Measurements from ENCODE around the gene SMU1. TPM values are rescaled to one million over a fixed set of nuclear protein-coding genes. Genes with fewer than 3 reads are reported as not detected.

SMU1 gene
- total RNA-seq, 1 experiment from 2014 or later: 26.6 TPM

DNA sequence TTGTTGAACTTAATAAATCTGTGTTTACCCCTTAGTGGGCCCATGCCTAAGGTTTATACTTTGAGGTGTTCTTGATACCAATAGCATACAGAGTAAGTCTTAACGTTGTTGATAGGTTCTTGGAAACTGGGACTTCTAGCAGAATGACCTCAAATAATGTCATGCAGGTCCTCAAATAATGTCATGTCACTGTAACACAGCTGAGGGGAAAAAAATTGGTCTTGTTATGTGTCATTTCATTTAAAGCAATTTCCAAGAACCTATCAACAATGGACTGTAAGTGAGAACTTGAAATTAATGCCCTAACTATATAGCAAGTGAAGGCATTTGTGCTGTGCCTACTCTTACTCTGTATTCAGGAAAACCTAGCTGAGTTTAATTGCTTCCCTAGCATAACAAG, 44.2 kb downstream of the SMU1 start:
- Histone ChIP-seq H3K36me3 (peaks cover 82% of the 10 kb centered on the region), H3K27me3 (no peaks in the 10 kb centered on the region), H3K9me3 (no peaks in the 10 kb centered on the region), H3K4me3 (no peak overlapping the region)
- no peak for DNase-seq

DNA sequence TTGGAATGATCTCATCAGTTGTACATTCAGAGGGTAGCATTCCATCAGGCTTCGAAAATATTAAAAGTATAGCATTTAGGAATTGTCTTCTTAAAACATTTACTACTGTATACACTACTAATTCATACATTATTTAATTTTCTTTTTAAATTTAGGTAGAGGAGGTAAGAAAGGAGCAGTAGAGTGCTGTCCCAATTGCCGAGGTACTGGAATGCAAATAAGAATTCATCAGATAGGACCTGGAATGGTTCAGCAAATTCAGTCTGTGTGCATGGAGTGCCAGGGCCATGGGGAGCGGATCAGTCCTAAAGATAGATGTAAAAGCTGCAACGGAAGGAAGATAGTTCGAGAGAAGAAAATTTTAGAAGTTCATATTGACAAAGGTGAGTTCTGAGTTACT, 46.2 kb downstream of the SMU1 start:
- Histone ChIP-seq H3K36me3 (peaks cover 75% of the 10 kb centered on the region), H3K9me3 (no peaks in the 10 kb centered on the region), H3K27me3 (no peaks in the 10 kb centered on the region), H3K4me3 (no peak overlapping the region)
- DNase-seq: no peak

DNA sequence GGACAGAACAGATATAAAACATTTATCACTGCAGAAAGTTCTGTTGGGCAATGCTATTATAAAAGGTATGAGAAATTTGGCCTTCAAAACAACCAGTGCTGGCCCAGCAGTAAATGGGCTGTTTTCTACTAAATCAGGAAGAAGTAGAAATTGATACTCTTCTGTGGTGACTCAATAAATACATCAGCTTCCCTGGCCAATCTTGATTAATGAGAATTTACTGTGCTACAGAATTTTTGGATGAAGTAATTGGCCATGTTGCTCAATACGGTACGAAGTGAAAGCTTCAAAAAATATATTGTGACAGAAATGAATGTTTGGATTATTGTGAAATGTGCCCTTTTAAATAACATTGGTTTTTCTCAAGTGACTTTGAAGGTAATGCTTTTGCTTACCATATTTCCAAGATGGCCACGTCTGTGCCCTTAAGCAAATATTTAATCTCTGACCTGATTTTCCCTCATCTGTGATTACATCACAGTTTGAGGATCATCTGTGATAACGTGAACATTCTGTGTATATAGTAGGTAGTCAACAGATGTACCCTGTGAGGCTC, 47.2 kb downstream of the SMU1 start:
- peaks cover 72% of the 10 kb centered on the region for H3K36me3 ChIP-seq
- H3K27me3 ChIP-seq: no peaks in the 10 kb centered on the region
- DNase-seq: no peak
- no peak overlapping the region for H3K4me3 ChIP-seq
- H3K9me3 ChIP-seq: no peaks in the 10 kb centered on the region

DNA sequence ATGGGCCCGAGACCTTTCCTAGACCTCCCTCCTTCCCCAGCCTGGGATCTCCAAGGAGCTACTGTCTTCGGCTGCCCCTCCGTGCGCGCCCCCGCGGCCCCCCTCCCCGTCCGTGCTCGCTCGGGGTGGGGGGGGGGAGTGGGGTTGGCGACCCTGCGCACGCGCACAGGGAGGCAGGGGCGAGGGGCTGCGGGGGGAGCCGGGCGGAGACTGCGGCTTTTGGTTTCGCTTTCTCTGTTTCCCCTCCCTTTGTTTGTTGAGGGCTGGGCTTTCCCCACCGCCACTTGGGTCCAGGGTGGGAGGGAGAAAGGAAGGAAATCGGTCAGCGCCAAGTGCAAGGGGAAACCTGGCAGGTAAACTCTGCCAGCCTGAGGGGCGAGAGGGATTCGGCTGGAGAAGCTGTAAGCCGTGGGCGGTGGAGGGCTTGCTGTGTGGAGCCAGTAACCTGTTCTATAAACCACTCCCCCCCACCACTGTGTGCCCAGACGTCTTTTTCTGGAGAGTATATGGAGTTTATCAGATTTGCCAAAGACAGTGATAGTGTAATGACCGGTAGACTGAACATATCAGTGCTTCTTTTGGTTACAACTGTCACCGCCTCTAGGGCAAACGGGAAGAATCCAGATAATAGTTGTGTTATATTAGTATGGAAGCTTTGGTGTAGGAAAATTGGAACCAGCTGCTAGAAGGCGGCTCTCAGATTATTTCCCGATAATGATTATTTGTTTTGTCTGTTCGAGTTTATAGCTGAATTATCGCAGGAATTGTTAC, 50.7 kb downstream of the SMU1 start:
- no peaks in the 10 kb centered on the region for H3K27me3 ChIP-seq
- H3K4me3 ChIP-seq: peak overlapping the region; percentile 98
- peak; percentile 39 for DNase-seq
- no peaks in the 10 kb centered on the region for H3K9me3 ChIP-seq
- H3K36me3 ChIP-seq: peaks cover 50% of the 10 kb centered on the region

DNA sequence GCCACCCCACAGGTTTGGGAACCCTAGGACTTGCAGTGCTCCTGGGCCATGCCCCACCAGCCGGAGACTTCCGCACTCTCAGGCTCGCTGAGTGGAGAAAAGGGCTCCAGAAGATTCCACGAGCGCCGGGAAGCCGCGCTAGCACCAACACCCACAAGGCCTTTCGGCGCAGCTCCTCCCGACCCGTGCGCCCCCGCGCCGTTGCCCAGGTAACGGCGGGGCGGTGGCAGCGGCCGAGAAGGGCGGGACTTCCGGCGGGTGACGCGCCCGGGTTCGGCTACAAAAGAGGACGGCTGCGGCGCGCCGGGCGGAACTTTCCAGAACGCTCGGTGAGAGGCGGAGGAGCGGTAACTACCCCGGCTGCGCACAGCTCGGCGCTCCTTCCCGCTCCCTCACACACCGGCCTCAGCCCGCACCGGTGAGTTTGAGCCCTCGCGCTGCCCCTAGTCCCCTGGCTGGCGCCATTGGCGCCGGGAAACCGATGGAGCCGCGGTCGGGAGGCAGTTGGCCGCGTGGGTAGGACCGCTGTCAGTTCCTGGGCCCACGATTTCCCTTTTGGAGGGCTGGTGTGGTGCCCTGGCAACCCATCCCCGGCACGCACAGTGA, 51.4 kb downstream of the SMU1 start, which contains the start of gene DNAJA1:
TSS of gene DNAJA1 (plus strand) at position 308 of the 606 bp plus-strand sequence. CDS start 1,212 bp downstream, outside the sequence.
- no peaks in the 10 kb centered on the region for H3K27me3 ChIP-seq
- no peaks in the 10 kb centered on the region for H3K9me3 ChIP-seq
- peak; percentile 87 for DNase-seq
- peaks cover 50% of the 10 kb centered on the region for H3K36me3 ChIP-seq
- H3K4me3 ChIP-seq: peak within 1 kb of the TSS; percentile 98

DNA sequence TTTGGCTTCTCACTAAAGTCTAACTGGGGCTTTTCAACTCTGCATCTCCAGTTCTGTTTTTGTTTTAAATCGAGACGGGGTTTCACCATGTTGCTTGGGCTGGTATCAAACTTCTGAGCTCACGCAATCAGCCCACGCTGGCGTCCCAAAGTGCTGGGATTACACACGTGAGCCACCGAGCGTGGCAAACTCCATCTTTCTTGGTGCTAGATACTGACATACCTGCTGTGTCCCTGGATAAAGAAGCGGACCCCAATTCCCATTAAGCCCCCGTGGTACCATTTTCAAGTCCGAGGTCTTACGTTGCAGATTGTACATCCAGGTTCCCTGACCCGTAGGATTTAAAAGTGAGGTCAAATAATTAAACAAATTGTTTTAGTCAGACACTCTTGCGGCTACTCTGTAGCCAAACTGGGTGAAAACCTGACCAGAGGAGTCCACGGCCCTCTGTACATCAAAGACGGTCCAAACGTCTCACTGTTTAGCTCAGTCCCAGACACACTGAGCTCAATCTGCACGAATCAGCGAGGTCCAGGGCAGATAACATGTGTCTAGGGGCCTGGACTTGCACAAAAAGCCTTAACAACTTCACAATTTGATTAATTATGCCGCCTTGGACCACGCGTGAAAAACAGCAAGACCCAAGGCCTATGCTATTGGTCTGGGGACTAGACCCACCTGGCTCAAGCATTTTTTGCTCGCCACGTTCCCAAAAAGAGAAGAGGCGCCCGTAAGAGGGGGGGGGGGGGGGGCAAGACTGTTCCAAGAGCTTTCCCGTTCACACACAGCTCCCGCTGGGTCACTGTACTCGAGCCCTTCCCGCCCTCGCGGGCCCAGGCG, 52.1 kb downstream of the SMU1 start:
- Histone ChIP-seq H3K9me3 (no peaks in the 10 kb centered on the region), H3K36me3 (peaks cover 44% of the 10 kb centered on the region), H3K27me3 (no peaks in the 10 kb centered on the region), H3K4me3 (peak overlapping the region; percentile 98)
- DNase-seq: no peak

DNA sequence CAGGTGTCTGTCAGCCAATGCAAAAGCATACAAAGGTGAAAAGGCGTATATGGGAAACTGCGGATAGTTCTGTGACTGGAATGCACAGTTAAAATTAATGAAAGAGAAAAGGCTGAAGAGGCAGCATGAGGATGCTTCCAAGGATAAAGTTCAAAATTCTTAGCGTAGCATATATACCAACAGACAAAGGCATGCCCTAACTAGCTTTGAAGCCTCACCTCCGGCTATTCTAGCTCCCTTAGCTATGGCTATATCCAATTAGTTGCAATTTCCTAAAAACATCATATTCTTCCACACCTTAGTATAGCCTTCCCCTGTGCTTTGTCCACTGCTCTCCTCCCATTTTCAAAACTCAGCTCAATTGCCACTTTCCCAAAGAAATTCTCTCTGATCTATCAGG, 52.8 kb downstream of the SMU1 start:
- Histone ChIP-seq H3K27me3 (no peaks in the 10 kb centered on the region), H3K9me3 (no peaks in the 10 kb centered on the region), H3K36me3 (peaks cover 37% of the 10 kb centered on the region), H3K4me3 (peak overlapping the region; percentile 98)
- no peak for DNase-seq

DNA sequence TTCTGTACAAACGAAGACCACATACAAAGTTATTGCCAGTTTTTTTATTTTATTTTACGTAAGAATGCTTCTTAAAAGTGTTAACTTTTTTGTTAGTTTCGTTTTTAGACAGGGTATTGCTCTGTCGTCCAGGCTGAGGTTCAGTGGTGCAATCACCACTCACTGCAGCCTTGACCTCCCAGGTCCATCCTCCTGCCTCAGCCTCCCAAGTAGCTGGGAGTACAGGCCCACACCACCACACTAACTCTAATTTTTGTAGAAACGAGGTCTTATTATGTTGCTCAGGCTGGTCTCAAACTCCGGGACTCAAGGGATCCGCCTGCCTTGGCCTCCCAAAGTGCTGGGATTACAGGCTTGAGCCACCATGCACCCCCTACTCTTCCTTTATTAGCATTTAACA, 53.7 kb downstream of the SMU1 start:
- no peaks in the 10 kb centered on the region for H3K9me3 ChIP-seq
- H3K36me3 ChIP-seq: peaks cover 29% of the 10 kb centered on the region
- H3K4me3 ChIP-seq: no peak overlapping the region
- H3K27me3 ChIP-seq: no peaks in the 10 kb centered on the region
- DNase-seq: no peak

DNA sequence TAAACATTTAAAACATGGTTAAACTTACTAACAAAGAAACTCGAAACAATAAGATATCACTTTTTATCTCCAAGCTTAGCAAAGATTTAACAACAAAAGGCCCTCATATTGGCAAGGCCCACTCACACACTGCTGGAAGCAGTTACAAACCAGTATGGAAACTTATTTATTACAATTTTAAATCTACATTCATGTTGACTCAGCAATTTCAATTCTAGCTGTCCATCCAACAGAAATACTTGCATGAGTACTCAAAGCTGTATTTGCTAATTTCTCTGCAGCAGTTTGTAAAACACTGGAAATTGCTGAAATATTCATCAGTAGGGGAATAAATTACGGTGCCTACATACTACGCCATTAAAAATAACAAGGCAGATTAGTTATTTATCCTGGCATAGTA, 54.2 kb downstream of the SMU1 start:
- H3K4me3 ChIP-seq: no peak overlapping the region
- no peak for DNase-seq

DNA sequence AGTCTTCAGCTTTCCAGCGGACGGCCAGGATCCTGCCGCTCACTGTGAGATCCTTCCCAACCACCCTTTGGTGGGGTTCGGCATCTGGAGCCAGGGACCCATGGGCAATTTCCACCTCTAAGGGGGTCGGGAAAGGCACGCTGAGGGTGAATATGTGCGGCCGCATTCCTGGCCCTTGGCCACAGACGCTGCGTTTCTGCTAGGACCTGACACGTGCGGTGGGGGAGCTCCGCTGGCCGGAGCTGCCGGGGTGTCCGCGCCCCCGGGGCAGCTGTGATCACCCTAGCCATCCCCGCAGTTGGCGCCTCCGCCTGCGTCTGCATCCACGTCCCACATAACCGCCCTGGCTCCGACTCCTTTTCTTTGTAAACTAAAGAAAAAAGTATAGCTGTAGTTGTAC, 56.7 kb downstream of the SMU1 start:
- Histone ChIP-seq H3K9me3 (no peaks in the 10 kb centered on the region), H3K4me3 (no peak overlapping the region), H3K27me3 (no peaks in the 10 kb centered on the region), H3K36me3 (peaks cover 17% of the 10 kb centered on the region)
- no peak for DNase-seq

More for the DNA sequence above, 54.2 kb downstream of the SMU1 start:
- H3K27me3 ChIP-seq: no peaks in the 10 kb centered on the region
- peaks cover 25% of the 10 kb centered on the region for H3K36me3 ChIP-seq
- no peaks in the 10 kb centered on the region for H3K9me3 ChIP-seq

DNA sequence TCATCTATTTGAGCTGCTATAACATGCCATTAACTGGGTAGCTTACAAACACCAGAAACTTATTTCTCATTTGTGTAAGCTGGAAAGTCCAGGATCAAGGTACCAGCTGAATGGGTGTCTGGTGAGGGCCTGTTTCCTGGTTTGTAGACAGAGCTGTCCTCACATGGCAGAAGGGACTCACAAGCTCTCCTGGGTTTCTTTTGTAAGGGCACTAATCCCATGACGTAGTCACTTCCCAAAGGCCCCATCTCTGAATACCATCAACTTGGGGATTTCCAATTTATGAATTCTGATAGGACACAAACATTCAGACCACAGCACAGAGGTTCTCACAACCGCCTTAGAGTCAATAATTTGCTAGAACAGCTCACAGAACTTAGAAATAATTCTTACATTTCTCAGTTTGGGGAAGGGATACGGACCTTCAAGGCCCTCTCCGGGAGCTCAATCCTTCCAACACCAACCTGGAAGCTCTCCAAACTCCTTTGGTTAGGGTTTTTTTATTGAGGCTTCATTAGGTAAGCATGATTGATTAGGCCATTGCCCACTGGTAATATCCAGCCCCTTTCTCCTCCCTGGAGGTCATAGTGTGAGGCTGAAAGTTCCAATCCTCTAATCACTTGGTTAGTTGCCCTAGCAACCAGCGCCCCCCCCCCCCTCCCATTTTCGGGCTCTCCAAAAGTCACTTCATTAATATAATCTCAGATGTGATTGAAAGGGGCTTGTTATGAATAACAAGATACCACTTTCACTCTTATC, 59.0 kb downstream of the SMU1 start:
- no peak overlapping the region for H3K4me3 ChIP-seq
- no peaks in the 10 kb centered on the region for H3K27me3 ChIP-seq
- H3K9me3 ChIP-seq: no peaks in the 10 kb centered on the region
- H3K36me3 ChIP-seq: peaks cover 13% of the 10 kb centered on the region
- no peak for DNase-seq

DNA sequence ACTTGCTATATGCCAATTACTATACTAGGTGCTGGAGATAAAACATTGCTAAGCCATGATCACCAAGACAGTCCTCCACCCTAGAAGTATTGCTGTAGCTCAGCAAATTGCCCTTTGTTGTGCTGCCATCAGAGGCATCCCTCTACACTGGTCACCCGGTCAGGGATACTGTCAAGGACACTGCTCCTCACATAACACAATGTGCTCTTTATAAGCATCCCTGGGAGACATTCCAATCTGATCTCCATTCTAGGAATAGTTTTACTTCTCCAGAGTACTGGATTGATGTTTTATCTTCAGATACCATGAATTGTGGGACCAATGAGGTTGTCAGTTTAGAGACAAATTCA, 61.8 kb downstream of the SMU1 start:
- Histone ChIP-seq H3K36me3 (no peaks in the 10 kb centered on the region; the same call in 1 of the 2 replicates), H3K9me3 (no peaks in the 10 kb centered on the region), H3K4me3 (no peak overlapping the region), H3K27me3 (no peaks in the 10 kb centered on the region)
- DNase-seq: no peak

DNA sequence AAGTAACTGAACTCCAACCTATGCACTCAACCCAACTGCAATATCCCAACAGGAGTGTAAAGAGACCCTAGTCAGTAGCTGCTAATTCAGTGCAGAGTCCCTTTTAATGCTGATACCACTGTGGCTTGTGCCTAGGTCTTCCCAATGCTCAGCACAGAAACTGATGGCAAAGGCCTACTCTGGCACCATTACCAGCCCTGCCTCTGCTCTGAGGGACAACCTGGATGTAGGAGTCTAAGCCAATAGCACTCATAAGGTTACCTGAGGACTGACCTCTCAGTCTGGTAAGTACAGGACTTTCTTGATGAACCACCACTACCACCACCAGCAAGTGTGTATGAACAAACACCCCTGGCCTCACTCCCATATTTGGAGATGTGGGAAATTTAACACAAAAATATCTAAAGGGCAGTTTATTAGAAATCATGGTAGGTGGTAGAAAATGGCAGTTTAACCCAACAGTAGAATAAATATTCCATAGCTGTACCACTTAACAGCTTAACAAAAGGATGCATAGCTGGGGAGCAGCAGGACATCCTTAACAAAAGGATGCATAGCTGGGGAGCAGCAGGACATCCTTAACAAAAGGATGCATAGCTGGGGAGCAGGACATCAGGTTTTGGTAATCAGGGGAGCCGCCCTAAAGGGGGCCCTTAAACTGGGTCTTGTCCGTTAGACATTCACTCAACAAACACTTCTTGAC, 62.4 kb downstream of the SMU1 start:
- no peaks in the 10 kb centered on the region for H3K27me3 ChIP-seq
- no peaks in the 10 kb centered on the region; the same call in 1 of the 2 replicates for H3K36me3 ChIP-seq
- no peak overlapping the region for H3K4me3 ChIP-seq
- no peak for DNase-seq
- no peaks in the 10 kb centered on the region for H3K9me3 ChIP-seq

DNA sequence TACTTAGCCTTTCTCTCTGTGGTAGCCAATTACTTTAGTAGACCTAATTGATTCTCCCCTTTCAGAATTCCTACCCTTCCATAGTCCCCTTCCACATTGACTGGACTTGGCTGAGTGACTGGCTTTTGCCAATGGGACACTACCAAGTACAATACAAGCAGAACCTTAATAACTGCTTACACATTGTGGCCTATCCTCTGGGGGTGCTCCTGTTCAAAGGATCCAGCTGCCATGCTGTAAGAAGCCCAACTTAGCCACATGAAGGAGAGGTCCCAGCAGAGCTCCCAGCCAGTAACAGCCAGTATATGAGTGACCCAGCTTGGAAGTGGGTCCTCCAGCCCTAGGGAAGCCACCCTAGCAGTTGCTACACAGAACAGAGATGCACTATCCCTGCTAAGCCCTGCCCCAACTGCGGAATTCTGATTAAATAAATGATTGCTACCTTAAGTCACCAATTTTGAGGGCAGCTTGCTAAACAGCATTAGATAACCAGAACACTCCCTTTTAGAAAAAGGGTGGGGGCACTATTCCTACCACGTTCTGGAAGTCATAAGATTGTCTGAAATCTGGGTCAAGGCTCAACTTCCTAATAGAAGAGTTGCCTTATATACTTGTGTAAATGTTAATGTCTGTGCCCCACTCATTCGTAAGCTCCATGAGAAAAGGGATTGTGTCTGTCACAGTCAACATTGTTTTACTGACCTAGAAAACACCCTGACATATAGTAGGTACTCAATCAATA, 64.0 kb downstream of the SMU1 start:
- H3K36me3 ChIP-seq: no peaks in the 10 kb centered on the region; the same call in 1 of the 2 replicates
- DNase-seq: no peak
- no peak overlapping the region for H3K4me3 ChIP-seq
- no peaks in the 10 kb centered on the region for H3K27me3 ChIP-seq
- H3K9me3 ChIP-seq: no peaks in the 10 kb centered on the region

DNA sequence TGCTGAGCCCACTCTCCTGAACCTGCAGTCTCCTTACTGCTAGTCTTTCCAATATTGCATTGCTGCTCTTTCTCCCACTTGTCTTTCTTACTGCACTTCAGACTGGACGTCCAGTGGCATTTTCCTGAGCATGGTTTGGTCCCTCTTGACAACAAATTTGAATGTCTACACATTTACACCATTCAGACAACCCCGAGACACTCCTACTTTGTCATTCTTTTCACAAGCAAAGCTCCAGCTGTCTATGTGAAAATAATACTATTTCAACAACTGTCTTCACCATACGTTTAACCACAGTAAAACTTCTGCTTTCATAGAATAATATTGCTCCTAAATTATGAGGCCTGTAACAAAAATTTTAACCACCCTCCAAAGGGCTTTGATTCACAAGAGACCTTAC, 64.6 kb downstream of the SMU1 start:
- DNase-seq: no peak
- no peaks in the 10 kb centered on the region; the same call in 1 of the 2 replicates for H3K36me3 ChIP-seq
- no peaks in the 10 kb centered on the region for H3K9me3 ChIP-seq
- H3K27me3 ChIP-seq: no peaks in the 10 kb centered on the region
- no peak overlapping the region for H3K4me3 ChIP-seq
